GM21360 (cell line): ENCODE results near the gene ODAD2.
"Not testable (repeated sequence)": the region's sequence is repeated elsewhere in the genome, so short reads cannot be mapped to it uniquely, and the experiment has no call there.

Experiments used
- ATAC-seq: cut with Tn5 transposase; IDR thresholded peaks from one replicate; pipeline ENCODE4 v1.9.1; 2021; ENCODE audit warnings: mild to moderate bottlenecking, moderate library complexity; ENCODE audit not compliant: unreplicated experiment

The ODAD2 gene, protein sequence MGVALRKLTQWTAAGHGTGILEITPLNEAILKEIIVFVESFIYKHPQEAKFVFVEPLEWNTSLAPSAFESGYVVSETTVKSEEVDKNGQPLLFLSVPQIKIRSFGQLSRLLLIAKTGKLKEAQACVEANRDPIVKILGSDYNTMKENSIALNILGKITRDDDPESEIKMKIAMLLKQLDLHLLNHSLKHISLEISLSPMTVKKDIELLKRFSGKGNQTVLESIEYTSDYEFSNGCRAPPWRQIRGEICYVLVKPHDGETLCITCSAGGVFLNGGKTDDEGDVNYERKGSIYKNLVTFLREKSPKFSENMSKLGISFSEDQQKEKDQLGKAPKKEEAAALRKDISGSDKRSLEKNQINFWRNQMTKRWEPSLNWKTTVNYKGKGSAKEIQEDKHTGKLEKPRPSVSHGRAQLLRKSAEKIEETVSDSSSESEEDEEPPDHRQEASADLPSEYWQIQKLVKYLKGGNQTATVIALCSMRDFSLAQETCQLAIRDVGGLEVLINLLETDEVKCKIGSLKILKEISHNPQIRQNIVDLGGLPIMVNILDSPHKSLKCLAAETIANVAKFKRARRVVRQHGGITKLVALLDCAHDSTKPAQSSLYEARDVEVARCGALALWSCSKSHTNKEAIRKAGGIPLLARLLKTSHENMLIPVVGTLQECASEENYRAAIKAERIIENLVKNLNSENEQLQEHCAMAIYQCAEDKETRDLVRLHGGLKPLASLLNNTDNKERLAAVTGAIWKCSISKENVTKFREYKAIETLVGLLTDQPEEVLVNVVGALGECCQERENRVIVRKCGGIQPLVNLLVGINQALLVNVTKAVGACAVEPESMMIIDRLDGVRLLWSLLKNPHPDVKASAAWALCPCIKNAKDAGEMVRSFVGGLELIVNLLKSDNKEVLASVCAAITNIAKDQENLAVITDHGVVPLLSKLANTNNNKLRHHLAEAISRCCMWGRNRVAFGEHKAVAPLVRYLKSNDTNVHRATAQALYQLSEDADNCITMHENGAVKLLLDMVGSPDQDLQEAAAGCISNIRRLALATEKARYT

DNA sequence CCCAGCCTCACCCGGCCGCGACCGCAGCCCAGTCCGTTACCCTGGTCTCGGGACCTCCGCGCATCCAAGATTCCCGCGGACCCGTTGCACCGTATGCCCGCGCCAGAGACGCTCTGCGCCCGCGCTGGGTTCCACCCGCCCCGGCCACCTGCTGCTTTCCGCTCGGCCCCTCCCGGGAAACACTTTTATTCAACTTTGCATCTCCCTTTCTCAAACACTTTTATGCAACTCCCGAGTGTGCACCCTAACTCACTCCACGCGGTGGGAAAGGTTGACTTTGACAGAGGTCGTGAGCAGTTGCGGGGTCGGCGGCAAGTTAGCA is at the start of gene ODAD2:
TSS of gene ODAD2 (minus strand) at position 126 of the 322 bp plus-strand sequence. CDS start 3,937 bp downstream, outside the sequence.
- ATAC-seq: no peak

DNA sequence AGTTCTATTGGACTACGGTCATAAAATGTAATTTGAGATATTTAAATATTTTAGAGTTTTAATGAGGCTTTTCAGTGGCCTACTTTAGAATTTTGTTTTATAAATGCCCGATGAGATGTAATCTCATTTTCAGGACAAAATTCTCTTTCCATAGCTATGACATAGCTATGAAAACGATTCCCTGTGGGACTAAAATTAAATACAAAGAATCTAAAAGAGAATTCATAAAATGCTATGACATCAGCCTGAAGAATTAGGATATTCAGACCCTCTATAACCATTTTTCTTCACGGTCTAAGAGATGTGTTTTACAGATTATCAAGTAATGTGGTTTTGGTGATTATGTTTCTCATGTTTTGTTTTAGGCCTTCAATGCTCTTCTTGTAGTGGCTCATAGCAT is 48.2 kb upstream of the ODAD2 start:
- ATAC-seq: no peak

DNA sequence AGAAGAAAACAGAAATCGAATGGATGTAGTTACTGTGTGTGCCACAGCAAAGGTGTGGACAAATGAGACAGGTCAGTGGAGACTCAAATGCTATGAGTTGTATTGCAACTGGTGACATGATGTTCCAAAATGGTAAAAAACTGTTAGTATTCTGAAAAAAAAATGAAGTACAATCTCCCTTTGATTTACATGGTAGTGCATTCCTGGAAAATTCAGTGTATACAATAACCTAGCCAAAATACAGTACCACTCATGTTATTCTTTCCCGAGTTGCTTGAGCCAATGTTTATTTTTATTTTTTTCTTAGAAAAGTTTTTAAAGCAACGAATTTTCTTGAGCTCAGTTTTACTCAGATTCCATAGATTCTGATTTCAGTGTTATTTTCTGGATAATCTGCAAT is 47.7 kb upstream of the ODAD2 start:
- ATAC-seq: no peak

DNA sequence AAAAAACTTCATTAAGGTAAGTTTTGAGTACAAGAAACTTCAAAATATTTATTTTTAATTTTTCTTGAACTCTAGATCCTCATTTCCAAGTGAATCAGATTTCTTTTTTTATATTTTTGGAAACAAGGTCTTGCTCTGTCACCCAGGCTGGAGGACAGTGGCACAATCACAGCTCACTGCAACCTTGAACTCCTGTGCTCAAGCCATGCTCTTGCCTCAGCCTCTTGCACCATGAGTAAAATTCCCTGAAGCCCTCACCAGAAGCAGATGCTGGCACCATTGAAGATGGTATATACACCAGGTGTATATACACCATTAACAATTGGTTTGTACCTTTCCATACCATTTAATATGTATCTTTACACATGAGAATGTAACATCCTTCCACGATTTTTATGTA is 45.1 kb upstream of the ODAD2 start:
- ATAC-seq: no peak

DNA sequence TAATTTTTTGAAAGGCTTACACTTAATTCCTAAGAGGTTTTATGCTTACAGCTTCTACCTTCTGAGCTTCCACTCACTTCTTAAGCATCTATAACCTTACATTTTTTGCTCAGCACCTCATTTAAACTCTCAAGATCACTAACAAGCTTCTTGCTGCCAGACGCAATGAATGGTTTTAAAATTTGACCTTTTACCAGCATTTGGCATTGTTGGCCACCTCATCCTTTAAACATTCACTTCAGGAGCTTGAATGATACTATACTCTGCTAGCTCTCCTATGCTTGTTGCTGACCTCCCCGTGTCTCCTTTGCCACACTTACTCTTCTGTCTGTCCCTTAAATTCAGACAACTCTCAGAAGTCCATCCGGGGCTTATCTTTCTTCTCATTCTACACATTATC is 37.7 kb upstream of the ODAD2 start:
- ATAC-seq: no peak

DNA sequence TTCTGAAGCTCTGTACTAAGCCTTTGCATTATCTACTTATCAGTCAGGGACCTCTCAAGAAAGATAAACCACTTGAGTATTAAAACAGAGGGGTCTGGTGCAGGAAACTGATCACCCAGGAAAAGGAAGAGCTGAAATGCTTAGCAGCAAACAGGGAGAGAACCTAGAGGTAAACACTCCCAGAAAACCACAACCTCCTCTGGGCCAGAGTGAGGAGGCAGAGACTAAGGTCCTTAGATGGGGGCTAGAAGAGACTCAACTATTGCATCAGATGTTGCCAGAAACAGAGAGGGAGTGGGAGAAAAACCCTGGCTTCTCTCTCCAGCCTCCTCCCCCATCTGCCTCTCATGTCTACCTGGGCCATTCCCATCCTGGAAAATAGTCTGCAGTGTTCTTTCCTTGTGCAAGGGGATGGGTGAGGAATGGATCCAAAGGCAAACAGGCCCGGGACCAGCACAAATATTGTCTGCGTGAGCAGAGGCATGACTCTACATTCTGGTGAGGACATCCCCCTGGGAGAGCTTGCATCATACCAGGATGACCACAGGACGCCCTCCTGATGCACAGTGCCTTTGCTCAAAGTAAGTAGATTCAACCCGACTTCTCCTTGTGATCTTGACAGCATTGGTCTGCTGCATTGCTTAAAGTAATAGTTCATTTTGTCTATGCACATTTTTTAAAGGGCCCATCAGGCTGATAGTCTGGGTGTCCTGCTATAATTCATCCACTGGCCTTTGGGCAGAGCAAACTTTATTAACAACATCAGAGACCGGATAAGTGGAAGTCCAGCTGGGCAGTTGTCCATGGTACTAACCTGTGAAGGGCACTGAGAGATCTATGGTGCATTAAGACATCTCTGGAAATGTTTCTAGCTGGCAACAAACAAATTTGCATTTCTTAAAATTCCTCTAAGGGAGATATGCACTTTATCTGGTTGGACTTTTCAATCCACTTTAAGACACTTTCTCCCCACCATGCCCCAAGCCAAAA is 22.4 kb upstream of the ODAD2 start:
- no peak for ATAC-seq

DNA sequence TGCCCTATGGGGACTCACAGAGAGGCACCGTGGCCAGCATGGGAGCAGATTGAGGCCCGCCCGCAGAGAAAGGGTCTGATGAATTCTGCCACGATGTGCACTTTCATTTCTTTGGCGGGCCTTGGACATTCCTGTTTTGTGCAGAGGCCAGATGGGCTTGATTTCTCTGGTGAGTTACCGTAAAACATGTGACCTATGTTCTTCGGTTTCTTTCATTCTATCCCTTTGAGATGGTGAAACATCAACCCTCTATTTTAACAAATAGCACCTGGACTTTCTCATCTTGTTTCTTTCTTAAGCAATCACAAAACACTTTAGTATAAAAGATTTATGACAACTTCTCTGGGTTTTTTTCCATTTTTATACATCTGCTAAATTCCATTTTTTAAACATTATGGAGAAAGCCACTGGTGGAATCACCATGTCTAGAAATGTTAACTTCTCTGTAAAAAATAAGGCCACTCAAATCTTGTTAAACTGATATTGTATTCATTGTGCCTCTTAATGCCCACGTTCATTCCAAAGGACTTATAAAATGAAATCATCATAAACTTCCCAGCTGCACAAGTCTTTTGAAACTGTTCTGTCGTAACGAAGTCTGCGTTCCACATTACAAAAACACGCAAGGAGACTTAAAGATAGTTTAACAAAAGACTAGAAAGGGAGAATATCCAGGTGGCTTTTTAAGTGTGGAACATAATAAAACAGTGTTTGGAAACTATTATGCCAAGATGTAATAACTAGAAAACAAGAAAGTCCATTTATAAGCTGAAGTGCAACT is 21.4 kb upstream of the ODAD2 start:
- no peak for ATAC-seq

DNA sequence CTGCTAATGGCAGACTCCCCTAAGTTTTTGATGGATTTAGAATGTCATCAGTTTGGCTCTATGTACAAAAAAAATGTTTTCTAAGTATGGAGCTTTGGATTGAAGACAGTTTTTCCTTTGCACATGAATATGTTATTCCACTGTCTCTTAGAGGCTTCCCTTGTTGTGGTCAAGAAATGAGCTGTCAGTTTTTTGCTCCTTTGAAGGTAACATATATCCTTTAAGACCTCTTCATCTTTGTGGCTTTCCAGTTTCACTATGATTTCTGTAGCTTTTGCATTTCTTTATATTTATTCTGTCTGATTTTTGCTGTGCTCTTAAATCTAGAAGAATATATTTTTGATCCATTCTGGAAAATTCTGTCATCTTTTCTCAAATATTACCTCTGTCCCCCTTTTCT is 15.8 kb upstream of the ODAD2 start:
- no peak for ATAC-seq

DNA sequence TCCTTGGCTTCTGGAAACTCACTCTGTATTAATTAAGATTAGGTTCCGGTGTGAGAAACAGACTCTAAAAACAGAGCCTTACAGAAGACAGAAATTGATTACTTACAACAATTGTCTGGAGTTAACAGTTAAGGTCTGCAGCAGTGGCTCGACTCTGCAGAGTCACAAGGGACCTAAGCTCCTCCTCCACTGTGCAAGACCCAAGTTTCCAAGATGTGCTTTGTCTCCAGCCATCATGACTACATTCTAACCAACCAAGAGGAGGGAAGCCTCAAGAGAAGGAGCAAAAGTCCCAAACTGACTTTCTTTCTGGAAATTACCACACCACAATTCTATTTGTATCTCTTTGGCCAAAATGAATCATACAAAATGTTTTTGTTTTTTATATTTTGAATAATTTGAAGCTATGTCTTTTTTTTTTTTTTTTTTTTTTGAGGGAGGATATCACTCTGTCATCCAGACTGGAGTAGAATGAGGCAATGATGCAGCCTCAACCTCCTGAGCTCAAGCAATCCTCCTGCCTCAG is 14.2 kb upstream of the ODAD2 start:
- no peak for ATAC-seq

DNA sequence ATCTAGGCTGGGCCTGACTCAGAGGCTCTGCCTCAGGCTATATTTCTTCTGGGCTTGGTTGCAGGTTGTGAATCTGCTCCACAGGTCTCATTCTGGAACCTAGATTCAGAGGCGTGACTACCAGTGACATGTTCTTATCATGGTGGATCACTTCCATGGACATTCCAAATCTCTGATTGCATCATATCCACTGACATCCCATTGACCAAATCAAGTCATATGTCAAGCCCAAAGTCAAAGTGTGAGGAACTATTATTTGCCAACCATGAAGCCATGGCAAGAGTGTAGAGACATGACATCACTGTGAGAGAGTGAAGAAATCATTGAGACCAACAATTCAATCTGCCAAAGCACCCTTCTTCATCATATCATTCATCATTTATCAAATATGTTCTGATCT is 11.9 kb upstream of the ODAD2 start:
- ATAC-seq: no peak

DNA sequence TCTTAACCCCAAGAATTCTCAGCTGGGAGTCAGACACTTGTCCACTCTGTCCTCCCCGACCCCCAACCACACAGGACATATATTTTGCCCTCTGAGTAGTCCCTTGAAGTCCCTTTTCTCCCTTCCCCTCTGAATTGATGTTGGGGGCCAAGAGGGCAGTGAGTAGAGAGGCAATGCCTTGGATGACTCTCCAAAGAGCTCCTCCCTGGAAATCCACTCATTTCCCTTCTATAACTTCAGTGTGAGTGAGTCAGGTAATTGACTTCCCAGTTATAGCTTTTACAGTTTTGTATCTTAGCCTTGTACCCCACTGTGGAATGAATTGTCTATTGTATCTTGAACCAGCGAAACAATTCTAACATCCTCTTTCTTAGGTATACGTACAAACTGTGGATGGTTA is 9.2 kb upstream of the ODAD2 start:
- ATAC-seq: no peak

DNA sequence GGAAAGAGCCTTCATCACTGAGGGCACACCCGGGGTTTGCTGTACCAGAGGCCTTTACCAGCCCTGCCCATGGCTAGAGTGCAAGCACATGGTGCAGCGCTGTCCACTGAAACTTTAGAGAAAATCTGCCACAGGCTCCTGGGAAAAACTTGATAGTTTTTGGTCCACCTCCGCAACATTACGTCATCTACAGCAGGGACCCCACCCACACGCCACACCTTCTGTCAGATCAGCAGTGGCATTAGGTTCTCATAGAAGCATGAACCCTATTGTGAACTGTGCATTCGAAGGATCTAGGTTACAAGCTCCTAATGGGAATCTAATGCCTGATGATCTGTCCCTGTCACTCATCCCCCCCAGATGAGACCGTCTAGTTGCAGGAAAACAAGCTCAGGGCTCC is 2.5 kb upstream of the ODAD2 start:
- no peak for ATAC-seq

DNA sequence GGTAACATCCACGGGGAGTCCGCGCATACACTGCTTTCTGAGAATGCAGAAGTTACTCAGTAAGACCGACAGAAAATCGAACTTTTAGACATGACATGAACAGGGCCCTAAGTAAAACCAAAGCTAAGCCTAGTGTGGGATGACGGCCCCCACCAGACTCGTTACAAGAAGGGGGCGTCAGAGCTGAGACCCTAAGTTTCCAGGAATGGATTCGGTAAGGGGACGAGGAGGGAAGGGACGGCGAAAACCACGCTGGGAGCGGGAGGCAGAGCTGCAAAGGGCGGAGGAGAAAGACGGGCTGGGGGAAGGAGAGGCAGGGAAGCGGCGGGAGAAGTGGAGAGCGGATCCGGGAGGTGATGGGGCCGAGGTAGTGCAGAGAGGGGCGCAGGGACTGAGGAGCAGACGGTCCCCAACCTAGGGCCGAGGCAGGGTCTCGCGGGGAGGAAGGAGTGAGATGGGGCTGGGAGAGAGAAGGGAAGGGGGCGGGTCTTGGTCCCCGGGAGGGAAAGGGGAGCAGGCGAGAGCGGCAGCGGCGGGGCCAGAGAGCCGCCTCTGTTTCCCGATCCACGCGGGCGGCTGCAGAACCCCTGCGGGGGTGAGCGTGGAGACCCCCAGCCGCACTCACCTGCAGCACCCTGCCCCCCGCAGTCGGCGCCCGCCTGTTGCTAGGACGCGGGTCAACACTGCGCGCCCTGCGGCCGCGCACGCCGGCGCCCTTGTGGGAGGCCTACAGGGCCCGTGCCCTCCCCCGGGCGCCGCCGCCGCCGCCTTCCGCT is 513 bp downstream of the ODAD2 start:
- no peak for ATAC-seq

DNA sequence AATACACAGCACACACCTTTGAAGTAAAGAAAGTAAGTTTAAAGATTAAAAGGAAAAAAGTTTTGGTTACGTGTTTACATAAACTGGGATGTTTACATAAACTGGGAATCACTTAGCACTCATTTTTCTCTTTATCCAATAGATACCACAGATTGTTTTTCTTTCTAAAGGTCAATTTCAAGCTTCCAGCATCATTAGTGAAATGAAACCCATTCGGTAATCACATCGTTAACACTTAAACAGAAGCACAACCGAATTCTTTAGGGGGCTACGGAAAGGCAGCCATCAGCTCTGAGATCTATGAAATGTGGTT is 1.1 kb downstream of the ODAD2 start:
- no peak for ATAC-seq

DNA sequence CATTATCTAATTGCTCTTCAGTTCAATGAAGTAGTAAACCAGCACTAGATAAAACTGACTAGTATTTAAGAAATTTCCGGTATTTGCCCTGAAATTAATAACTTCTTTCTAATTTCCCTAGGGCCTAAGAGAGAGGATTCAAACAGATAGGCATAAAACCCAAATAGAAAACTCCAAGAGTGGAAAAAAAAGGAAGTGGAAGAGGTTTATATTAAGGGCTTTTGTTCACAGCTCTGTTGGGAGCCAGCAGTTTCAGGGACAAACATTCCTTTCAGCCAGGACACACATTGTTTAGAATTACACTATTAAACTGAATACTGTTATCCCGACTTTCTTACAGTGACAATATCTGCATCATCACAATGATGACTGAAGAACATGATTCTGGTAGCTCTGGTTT is 3.6 kb downstream of the ODAD2 start:
- ATAC-seq: no peak

DNA sequence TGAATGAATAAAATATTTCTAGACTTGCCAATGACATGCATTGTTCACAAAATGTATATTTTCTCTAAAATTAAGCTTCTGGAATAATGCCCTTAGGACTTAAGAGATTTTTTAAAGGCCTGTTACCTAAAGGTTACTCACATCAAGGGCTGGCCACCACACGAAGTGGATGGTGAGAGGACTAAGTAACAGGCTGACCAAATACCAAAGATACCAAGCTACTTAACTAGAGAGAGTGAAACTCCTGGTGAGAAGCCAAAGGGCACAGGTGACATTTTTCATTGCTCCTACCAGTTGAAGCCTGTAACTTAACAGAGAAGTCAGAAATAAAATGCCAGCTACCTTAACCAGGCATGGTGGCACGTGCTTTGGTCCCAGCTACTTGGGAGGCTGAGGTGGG is 9.5 kb downstream of the ODAD2 start:
- not testable (repeated sequence) for ATAC-seq

DNA sequence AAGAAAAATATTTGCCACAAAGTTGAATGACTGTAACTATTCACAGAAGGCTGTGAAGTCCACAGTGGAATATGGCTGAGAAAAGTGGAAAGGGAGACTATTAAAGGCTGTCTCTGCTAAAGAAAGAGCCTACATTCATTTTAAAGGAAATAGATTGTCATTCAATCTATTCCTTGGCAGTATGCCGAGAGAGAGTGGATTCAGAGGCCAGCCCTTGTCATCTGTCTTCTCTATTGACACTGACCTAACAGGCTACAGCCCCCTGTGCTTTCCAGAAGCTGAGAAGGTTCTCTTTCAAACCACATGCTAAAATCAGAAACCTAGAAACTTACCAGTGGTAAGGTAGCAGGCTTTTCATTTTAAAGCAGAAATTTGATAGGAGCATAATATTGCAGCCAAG is 12.1 kb downstream of the ODAD2 start:
- ATAC-seq: no peak

DNA sequence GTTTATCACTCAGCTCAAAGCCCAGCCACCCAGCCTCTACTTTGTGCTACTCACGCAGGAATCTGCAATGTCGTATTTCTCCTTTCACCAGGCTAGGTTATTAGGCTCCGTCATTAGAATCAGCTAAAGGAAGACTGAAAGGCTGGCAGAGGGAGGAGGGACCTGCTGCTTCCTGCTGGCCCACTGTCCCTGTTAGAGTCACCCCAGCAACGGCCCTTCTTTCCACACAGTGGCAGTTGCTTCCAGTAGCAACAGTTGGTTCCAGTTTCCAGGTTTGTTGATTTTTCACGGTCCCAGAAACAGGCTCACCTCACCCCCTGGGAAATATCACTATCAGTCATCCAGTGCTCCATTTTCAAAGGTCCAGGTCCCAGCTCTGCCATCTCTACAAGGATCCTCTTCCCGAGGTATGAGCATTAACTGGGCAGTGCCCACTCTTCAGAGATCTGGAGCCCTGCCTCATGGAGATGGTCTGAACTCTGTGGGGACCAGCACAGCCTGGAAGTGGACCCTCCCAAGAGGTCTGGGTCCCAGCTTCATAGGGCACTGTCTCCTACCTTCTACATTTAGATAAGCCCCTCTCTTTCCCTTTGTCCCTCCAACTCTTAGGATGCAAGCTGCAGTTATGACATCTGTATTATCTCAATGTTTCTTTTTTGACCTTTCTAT is 15.9 kb downstream of the ODAD2 start:
- ATAC-seq: no peak

DNA sequence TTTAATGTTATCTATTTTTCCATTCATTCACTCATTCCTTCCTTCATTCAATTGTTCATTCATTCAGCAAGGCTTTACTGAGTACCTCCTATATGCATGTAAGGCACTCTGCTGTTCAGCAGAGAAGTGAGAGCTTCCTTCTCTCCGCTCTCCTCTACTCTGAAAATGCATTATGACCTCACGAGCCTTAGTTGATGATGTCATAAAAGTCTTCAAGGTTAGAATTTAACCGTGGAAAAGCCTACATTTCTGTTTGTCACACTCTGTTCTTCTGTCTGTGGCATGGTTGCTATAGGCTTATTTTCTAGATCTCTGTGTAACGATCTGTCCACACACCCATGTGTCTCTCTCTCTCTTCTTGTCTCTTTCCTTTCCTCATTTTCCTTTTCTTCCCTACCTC is 17.1 kb downstream of the ODAD2 start:
- no peak for ATAC-seq
